ENCODE results near the gene CASK. TPM values are rescaled to one million over a fixed set of nuclear protein-coding genes. Genes with fewer than 3 reads are reported as not detected.
A peak's percentile ranks its signal among the peaks of the same experiment; 100 is the strongest.
"Not testable (repeated sequence)": the region's sequence is repeated elsewhere in the genome, so short reads cannot be mapped to it uniquely, and the experiment has no call there.

Gene CASK
- polyA plus RNA-seq, 4 donors = 41.0 to 58.6 (median 46.4) TPM

GRCh38 chrX:41750716-41751115 lies 172.6 kb downstream of the CASK start:
- DNase-seq (ENCODE audit: low read depth in 4 of 4, low spot score in 2 of 4) = no peak

GRCh38 chrX:41739871-41740270 lies 183.5 kb downstream of the CASK start:
- no peak for DNase-seq (ENCODE audit: low read depth in 4 of 4, low spot score in 2 of 4)

- no peak for DNase-seq (ENCODE audit: low read depth in 4 of 4, low spot score in 2 of 4)
Observed at GRCh38 chrX:41737065-41737464, 186.3 kb downstream of the CASK start.

GRCh38 chrX:41734530-41734929 lies 188.8 kb downstream of the CASK start:
- no peak for DNase-seq (ENCODE audit: low read depth in 4 of 4, low spot score in 2 of 4)

DNA sequence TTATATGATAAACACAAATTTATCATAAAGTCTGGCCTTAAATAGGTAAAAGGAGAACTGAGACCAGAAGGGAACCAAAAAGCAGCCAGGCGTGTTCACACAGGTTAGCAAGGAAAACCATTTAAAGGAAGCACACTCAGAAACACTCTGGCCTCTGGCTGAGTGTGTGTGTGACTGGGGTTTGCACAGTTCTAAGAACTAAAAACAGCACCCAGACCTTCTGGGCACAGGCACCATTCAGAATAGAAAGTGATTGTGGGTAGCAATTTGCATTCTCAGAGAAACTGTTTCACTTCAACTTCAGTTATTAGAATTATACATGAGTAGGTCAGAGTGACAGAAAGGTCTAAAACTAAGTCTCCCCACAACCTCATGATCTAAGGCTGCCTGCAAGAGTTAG lies 189.4 kb downstream of the CASK start:
- no peak for DNase-seq (ENCODE audit: low read depth in 4 of 4, low spot score in 2 of 4)

DNA sequence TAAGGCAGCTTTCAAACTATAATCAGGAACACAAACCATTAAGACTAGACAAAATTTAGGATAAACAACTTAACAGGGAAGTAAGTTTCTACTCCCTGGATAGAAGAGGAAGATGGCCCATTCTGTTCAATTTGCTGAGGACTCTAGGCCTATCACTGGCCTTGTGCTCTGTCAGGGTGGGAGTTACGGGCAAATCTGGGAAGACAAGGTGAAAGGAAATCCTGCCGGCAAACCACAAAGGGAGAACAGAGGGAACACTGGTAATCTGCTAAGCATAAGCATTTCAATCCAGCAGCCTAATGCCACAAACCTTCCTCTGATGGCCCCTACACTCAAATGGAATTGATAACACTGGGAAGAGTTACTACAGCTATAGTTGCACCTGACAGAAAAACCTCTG lies 191.1 kb downstream of the CASK start:
- DNase-seq (ENCODE audit: low read depth in 4 of 4, low spot score in 2 of 4) = no peak

DNA sequence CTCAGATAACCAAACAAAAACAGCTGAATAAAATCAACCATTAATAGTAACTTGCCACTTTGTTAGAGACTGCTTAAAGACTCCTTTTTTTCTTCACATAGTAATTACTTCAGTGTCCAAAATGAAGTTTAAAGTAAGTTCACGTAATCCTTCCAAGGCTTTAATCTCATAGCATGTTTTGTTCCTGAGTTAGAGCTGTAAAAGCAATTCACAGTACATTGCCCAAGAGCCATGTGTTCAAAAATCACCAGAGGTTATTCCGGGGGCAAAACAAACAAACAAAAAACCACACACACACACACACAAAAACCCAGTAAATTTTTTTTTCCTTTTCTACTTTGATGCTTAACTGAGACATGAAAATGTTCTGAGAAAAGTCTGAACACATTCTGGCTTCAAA lies 193.3 kb downstream of the CASK start:
- peak in 1 of 4 donors; percentile 3 for DNase-seq (ENCODE audit: low read depth in 4 of 4, low spot score in 2 of 4)

- DNase-seq (ENCODE audit: low read depth in 4 of 4, low spot score in 2 of 4) = no peak
Observed at GRCh38 chrX:41728125-41728524, 195.2 kb downstream of the CASK start.

DNA sequence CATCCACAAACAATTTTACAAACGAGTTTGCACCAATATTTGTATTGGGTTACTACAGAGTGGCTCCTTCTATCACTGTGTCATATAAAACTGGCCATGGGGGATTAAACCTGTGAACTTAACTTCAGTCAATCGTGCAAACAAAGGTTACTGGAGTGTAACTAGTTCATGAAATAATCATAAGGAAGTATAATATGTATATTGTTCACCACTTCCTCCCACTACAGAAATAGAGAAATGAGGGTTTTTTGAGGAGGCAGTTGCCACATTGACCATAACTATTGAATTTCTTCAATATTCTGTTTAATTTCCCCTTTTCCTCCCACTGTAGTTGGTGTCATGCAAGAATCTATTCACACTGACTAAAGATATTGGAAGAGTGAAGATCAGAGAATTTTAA lies 199.5 kb downstream of the CASK start, which contains the start of gene GPR82:
Gene GPR82, plus strand, starts transcription at position 356 of the 400 bp plus-strand sequence. CDS start 2,846 bp downstream, outside the sequence.
- DNase-seq (ENCODE audit: low read depth in 4 of 4, low spot score in 2 of 4) = no peak

DNA sequence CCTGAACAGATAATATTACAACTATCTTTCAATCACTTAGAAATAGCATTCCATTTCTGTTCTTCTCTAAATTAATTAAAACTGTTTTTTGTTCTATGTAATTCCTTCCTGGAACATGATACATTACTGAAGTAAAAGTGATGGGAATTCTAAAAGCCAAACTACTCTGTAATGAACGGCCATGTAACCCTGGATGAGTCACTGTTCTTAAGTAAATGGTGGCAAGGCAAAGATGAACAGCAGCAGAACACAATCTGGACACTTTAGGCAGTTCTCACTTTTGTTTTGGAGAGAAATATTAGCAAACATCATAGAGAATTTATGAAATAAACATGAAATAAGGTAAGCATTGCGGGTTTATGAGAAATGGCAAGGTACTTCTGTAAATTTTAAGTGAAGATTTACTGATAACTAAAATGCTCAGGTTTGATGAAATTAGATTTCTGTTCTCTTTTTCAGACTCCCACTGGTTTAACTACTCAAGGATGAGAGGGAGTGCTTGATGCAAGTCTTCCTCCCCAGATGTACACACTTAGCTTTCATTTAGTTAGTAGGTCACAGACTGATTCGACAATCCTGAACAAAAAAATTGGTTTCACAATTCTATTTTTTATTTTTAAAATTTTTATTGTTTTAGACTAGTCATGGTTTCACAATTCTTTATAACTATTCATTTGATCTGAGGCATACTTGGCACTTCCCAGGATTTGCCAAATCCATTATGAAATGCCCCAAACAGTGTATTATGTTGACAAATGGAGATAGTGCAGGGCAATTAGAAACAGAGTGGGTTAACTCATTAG lies 200.3 kb downstream of the CASK start:
- no peak for DNase-seq (ENCODE audit: low read depth in 4 of 4, low spot score in 2 of 4)

DNA sequence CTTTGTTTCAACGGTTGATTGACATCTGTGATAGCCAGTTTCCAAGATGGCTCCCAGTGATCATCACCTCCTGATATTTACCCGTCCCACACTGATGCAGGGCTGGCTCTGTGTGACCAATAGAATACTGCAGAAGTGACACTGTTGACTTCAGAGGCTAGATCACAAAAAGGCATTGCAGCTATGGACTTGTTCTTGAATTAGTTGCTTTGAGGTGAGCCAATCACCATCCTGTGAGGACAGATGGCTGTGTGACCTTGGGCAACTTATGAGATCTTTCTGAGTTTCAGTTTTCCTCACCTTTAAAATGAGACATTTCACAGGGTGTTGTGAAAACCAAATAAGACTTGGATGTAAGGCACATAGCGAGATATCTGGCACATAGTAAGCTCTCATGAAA lies 201.1 kb downstream of the CASK start:
- no peak for DNase-seq (ENCODE audit: low read depth in 4 of 4, low spot score in 2 of 4)

- DNase-seq (ENCODE audit: low read depth in 4 of 4, low spot score in 2 of 4) = no peak
Observed at GRCh38 chrX:41721590-41721989, 201.8 kb downstream of the CASK start.

DNA sequence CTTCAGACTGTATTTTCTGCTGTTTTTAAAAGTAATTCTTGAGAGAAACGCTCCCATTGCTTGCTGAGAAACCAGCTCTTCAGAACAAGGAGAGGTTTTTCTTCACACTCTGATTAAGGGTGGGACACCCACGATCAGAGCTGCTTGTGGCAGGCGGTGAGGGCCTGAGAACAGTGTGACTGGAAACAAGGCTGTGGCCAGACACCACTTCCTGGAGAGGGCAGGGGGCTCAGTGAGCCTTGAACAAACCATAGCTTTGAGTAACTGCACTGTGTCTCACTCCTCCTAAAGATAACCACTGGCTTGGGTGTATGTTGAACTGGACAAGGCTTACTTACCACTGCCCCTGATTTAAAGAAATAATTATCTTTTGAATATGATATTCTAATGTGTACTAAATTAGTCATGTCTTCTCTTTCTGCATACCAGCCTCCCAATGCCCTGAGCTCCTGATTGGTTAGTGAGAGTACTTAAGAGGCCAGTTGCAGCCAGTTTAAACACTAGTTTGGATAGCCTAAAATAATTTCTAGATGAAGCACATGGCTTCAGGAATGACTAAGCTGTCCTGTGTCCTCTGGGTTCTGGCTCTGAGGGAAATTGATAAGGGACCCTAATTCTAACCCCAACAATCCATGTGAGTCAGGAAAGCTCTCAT lies 203.1 kb downstream of the CASK start:
- no peak for DNase-seq (ENCODE audit: low read depth in 4 of 4, low spot score in 2 of 4)

- not testable (repeated sequence) for DNase-seq (ENCODE audit: low read depth in 4 of 4, low spot score in 2 of 4)
Observed at GRCh38 chrX:41719610-41720009, 203.7 kb downstream of the CASK start.

- DNase-seq (ENCODE audit: low read depth in 4 of 4, low spot score in 2 of 4) = no peak
Observed at GRCh38 chrX:41718481-41719235, 204.7 kb downstream of the CASK start.

GRCh38 chrX:41716767-41717473 lies 206.4 kb downstream of the CASK start:
- DNase-seq (ENCODE audit: low read depth in 4 of 4, low spot score in 2 of 4) = no peak

DNA sequence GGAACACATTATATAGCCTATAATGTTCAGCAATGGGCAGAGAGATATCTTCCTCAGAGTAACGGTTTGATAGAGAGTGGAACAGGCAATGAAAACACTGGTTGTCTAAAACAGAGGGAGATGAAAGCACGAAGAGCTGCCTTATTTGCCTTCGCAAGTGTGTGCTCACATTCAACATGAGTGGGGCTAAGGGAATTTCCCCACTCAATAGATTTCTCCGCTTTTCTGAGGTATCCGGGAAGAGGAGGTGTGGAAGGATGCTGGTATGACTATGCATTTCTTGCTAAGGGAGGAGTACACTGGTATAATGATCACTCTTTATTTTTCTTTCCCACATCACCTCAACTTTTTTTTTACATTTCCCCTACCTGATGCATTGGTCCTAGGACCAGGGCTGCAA lies 207.1 kb downstream of the CASK start:
- DNase-seq (ENCODE audit: low read depth in 4 of 4, low spot score in 2 of 4) = no peak

DNA sequence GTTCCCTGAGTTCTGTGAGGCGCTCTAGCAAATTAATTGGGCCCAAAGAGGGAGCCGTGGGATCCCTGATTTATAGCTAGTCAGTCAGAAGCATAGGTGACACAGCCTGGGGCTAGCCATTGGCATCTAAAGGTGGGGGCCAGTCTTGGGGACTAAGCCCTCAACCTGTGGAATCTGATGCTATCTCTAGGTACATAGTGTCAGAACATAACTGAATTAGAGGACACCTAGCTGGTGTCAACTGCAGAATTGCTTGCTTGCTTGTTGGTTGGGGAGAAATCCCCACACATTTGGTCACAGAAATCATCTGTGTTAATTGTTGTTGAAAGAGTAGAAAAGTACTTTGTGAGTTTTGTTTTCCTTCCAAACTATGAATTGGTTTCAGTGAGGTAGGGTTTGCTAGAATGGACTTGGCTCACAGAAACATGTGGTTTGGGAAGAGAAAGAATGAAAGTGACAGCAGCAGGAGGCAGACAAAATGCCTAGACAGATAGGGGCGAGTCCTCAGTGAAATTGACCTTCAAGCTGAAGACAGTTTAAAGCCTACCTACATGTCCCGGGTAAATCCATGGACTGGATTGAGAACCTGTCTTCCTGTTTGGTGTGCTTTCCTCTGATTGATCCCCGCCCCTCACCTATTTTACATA lies 212.2 kb downstream of the CASK start:
- DNase-seq (ENCODE audit: low read depth in 4 of 4, low spot score in 2 of 4) = no peak

- no peak for DNase-seq (ENCODE audit: low read depth in 4 of 4, low spot score in 2 of 4)
Observed at GRCh38 chrX:41708486-41708885, 214.9 kb downstream of the CASK start.

DNA sequence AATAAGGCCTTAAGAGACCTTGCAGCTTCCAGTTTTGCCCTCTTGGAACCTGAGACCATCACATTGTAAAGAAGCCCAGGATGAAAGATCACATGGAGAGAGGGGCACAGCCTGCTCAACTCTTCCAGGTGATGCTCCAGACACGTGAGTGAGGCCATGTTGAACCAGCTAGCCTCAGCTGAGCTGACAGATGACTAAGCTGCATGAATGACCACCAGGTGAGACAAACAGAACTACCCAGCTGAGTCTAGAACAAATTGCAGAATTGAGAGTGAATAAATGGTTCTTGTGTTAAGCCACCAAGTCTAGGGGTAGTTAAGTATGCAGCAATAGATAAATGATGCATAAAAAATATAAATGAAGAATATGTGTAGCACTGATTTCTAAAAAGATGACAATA lies 216.1 kb downstream of the CASK start:
- no peak for DNase-seq (ENCODE audit: low read depth in 4 of 4, low spot score in 2 of 4)
